Stimulated activated CD4-positive, alpha-beta T cell treated with anti-CD3 and anti-CD28 coated beads, Interleukin-1b, Interleukin-23, amount 100 ng/mL, for 4 hours (primary cell): ENCODE measurements around the gene EEA1.

Experiments
- DNase-seq, 2 donors: peaks; one replicate each; pipeline ENCODE4 v3.0.0-alpha.2; 2020; ENCODE audit warnings: low read depth in 2 of 2

Gene EEA1

DNA sequence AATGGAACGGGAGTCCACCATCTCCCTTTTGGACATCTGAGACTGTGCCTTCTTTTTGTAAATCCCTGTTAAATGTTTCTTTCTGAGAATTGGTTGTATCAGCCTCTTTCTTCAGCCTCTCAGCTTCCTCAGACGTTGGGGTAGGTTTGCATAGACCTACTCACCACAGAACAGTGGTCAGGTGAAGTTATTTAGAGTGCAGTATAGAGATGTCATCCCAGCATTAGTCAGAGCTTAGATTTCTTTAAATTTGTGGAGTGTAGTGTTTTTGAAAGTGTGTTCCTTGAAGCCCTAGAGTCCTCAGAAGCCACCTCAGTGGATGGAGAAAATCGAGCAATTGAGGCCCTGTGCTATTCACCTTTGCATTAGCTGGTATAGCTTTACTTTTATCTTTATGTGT is 8.9 kb upstream of the EEA1 start:
- no peak for DNase-seq

DNA sequence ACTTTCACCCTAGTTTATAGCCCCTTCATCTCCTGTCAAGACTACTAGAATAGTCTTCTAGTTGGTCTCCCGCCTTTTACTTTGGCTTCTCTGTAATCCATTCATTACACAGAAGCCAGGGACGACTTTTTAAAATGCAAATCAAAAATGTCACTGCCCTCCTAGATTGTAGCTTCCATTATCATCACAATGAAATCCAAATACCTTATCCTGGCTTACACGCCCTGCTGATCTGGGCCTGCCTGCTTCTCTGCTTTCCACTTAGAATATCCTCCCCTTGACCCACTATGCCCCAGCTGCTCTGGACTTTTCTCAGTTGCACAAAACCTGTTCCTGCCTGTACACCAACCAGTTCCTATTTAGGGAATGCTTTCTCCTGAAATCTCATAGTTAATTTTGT is 4.5 kb upstream of the EEA1 start:
- no peak for DNase-seq

DNA sequence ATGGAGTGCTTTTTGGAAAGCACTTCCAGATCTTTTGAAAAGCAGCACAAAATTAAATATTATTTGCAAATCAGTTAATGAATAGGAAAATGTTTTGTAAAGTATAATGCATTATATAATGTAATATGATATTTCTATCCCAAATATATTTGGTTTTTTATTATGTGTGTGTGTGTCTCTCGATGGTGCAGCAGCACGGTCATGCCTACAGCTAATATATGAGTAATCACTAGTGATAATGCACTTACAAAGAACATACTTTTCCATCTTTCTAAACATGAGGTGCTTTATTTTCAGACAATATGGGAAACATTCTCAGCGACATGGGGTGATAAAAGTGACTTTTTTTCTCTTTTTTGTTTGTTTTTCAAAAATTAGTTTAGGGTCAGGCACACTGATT is 1.3 kb upstream of the EEA1 start:
- no peak for DNase-seq

DNA sequence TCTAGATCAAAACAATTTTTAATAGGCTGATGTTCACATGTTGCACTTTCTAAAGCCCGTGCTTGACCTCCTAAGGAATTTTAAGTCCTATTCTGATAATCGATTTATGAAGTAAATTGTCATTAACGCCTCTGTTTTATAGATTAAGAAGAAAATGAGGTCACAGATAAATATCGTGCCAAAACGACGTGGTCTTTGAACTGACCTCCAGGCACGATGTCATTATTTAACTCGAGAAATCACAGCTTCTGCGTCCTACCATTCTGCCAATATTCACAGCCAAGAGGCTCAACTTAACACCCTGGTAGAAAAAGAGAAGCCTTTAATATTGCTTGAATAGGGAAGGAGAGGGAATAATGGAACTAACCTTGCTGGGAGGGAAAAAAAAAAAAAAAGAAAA is 888 bp upstream of the EEA1 start:
- DNase-seq: no peak

- peak; percentile 52 to 54 for DNase-seq
These were observed 604 bp downstream of the EEA1 start for GRCh38 chr12:92928421-92928961.

DNA sequence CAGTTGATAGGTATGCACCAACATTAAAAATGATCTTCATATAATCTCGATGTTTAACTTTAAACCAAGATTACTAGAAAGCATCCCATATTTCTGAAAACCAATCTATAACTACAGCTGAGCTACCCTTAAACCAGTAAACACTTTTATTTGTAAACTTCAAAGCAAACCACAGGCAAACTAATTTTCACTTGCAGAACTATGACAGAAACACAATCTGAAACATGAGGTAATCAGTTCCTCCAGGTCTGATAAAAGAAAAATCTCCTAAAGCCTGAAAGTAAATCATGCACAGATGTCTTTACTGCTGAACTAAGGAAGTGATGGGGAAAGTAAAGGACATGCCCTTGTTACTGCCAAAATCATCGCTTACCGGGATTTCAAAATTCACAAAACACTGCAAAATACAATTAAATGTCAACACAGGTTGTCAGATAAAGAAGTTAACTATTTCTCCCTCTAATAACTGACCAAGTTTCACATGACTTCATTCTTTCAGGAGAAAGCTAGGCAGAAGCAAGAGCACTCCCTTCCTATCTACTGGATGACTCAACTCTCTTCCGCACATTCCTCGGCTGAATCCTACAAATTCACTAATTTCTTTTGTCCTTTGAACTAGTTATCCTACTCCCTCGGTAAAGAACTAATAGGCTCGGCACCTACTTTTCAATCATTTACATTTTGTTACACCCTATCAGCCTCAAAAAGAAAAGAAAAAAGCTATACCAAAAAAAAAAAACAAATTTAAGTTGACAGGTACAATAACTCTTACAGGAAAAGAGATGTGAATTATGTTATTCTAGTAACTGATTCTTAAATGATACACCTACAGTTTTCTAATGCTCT is 1.4 kb downstream of the EEA1 start:
- no peak for DNase-seq

DNA sequence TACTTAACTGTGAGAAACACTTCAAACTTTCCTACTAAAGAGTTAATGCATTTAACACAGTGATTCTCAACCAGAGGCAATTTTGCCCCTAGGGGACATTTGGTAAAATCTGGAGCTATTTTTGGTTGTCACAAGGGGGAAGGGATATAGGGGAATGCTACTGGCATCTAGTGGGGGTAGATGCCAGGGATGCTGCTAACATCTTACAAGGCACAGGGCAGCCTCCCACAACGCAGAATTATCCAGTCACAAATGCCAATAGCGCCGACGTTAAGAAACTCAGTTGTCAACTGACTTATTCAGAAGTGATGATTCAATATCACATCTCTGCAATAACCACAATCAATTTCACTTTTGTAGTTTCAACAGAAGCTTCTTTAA is 2.0 kb downstream of the EEA1 start:
- peak; percentile 26 to 41 for DNase-seq

DNA sequence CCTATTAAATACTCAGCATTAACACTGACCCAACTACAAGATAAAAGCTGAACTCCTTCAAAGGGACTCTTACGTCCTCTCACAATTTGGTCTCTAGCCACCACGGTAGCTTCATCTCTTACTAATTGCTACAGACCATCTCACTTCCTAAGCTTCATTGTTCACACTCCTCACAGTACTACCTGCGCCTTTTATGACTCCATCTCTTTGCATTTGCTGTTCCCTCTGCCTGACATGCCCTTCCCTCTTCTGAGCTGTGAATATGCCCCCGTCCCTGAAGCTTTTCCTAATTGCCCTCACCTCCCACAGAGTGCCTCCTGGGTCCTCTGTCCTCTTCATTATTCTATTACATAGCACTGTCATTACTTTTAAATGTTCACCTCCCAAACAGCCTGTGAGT is 2.5 kb downstream of the EEA1 start:
- DNase-seq: no peak

DNA sequence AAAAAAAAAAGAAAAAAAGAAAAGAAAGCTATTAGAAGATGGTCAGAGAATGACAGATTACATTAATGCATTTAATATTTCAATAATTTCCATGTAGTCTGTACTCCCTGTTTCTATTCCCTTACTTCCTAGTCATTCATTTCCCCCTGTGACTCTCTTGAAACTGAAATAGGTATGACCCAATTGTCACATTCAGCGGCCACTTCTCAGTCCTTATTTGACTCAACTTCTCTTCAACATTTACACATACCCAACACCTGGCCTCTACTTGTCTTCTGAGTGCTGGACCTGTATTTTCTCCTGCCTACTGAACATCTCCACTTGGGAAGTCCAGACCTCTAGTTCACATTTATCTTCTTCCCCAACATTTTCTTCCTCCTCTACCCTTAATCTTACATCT is 7.2 kb downstream of the EEA1 start:
- no peak for DNase-seq

GRCh38 chr12:92915365-92915764 is 13.7 kb downstream of the EEA1 start:
- DNase-seq: no peak

DNA sequence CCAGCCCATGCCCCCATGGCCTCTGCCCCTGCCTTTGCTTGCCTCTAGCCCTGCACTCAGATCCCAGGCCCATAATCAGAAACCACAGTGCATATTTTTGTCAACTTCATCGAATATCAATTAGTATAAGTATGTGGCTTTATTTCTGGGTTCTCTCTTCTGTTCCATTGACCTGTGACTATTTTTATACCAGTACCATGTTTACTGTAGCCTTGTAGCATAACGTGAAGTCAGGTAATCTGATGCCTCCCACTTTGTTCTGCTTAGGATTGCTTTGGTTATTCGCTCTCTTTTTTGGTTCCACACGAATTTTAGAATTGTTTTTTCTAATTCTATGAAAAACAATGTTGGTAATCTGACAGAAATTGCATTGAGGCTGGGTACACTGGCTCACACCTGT is 14.9 kb downstream of the EEA1 start:
- DNase-seq: no peak

GRCh38 chr12:92912672-92913071 is 16.4 kb downstream of the EEA1 start:
- DNase-seq: no peak

DNA sequence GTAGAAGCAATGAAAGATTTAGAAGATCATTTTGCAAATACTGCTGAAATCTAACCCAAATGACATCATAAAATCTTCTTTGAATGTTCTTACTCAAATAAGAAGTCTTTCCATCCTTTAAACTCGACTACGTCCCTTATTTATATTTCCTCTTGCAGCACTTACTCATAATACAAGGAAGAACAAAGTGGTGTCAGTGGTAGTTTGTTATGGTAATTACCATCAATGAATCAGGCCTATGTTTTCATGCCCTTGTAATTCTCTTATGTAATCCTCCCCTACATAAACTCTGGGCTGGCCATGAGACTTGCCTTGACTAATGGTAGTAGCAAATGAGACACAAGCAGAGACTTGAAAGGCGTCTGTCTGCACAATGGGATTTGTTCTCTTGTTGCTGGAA is 17.0 kb downstream of the EEA1 start:
- peak in 1 of 2 donors; percentile 17 for DNase-seq

DNA sequence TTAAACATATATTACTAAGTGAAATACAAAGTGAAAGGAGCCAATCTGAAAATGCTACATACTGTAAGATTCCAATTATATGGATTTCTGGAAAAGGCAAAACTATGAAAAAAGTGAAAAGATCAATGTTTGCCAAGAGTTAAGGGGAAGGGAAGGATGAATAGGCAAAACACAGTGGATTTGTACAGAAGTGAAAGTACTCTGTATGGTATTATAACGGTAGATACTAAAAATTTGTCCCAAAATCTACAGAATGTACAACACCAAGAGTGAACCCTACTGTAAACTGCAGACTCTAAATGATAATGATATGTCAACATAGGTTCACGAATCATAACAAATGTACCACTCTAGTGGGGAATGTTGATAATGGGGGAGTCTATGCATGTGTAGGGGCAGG is 17.8 kb downstream of the EEA1 start:
- DNase-seq: no peak

- no peak for DNase-seq
These were observed 21.0 kb downstream of the EEA1 start for GRCh38 chr12:92908108-92908507.

- no peak for DNase-seq
These were observed 23.1 kb downstream of the EEA1 start for GRCh38 chr12:92905811-92906554.

GRCh38 chr12:92905258-92905810 is 23.8 kb downstream of the EEA1 start:
- DNase-seq: no peak

DNA sequence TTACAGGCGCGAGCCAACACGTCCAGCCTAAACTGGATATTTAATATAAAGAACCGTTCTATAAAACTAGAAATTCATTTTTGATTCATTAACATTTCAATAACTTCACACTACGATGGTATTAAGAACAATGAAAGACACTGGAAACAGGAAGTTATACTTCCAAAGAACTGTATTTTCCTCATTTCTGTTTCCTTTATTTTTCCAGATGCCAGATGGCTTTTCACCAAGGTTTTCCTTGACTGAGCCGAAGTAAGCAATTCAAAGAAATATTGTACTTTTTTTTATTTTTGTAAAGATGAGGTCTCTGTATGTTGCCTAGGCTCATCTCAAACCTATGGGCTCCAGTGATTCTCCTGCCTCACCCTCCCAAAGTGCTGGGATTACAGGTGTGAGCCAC is 28.2 kb downstream of the EEA1 start:
- no peak for DNase-seq

- no peak for DNase-seq
These were observed 29.6 kb downstream of the EEA1 start for GRCh38 chr12:92899386-92900001.

GRCh38 chr12:92898755-92899154 is 30.3 kb downstream of the EEA1 start:
- no peak for DNase-seq

DNA sequence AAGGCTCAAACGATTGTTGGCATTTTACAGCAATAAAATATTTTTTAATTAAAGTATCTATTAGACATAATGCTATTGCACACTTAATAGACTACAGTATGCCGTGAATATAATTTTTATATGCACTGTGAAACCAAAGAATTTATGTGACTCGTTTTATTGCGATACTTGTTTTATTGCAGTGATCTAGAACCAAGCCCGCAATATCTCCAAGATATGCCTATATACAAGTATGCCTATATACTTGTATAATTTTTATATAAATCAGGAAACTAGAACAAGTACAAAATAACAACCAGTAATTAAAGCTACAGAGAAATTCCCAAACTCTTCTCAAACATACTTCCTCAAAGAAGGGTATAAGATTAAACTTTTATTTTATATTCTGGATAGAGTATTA is 31.3 kb downstream of the EEA1 start:
- no peak for DNase-seq

DNA sequence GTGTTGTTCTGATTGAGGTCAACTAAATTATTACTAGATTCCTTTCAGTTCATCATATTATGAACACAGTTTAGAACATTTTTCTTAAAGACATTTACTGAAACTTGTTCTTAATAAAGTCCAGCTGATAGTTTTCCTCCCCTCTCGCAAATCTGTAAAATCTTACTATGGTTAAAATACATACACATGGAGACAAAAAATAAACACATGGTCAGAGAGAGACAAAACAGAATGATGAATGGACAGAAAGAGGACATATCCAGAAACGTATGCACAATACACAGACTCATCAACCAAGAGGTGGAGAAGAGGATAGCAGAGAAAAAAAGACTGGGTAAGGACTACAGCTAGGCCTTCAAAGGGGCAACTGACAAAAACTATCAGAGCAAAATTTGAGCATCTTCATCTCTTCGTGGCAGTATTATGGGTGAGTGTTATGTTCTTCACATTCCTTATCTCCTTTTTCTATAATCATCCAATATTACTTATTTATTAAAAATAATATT is 38.4 kb downstream of the EEA1 start:
- no peak for DNase-seq
